ENCODE data around the gene MDGA2.
"Not testable (repeated sequence)": the region's sequence is repeated elsewhere in the genome, so short reads cannot be mapped to it uniquely, and the experiment has no call there.

The MDGA2 gene

DNA sequence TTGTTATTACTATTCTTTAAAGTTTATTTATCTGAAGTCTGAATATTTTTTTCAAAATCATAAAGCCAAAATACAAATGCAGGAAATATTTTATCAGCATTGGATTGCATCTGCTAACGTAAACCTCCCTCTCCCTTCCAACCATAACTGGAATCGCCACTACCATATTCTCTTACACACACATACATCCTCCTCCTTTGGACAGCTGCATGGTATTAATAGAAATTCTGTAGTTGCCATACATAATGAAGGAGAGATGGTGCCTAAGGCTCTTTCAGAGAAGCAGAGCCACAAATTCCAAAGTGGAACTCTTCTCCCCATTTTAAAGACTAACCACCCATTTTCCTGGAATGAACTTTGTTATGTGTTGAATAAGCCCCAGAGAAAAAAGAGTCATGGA, 352.7 kb downstream of the MDGA2 start:
- DNase-seq, result no peak

DNA sequence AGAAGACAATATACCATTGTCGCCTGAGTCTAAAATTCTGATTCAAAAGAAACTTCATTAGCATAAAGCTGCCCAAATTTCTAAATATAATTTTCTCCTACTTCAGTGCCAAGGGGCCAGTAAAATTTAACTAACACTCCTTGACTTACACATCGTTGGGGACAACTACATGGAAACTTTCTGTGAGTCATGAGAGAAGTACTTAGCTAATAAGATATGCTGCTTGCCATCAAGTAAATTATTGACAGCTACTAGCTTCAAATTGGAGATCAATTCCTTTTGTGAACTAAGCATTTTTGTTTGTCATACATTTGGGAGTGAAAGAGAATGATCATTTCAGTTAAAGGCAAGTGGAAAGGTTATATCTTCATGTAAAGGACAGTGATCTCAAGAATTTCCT, 373.3 kb downstream of the MDGA2 start:
- DNase-seq, result no peak

- DNase-seq, result no peak
These were observed 374.6 kb downstream of the MDGA2 start for GRCh38 chr14:47300796-47301195.

DNA sequence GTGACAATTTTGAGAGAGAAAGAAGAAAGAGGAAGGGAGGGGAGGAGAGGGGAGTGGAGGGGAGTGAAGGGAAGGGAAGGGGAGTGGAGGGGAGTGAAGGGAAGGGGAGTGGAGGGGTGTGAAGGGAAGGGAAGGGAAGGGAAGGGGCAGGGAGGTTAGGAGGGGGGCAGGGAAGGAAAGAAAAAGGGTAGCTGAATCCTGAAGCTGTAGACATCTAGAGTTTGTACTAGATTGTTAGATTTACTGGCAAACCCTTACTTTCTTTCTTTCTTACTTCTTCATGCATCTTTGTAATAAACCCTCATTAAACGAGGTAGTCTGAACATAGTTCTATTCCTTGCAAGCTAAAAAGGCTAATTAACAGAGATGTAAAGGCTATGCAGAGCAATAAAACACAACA, 378.0 kb downstream of the MDGA2 start:
- DNase-seq, result no peak

DNA sequence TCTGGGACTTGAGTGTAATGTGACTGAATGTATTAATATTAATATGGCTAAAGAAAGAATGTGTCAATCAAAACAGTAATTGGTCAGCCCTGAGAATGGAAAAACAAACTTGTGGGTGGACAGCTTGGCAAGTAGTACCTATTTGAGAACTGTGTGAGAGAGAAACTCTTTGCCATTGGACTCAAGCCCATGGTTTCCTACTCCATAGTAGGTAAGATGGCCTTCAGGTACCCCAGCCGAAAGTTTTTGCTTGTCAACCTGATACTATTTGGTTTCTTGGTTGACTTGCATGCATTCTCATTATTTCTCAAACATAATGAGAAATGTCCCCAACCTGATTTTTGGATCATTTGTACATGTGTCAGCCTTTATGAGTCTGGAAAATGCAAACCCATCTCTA, 391.1 kb downstream of the MDGA2 start:
- no peak for DNase-seq

DNA sequence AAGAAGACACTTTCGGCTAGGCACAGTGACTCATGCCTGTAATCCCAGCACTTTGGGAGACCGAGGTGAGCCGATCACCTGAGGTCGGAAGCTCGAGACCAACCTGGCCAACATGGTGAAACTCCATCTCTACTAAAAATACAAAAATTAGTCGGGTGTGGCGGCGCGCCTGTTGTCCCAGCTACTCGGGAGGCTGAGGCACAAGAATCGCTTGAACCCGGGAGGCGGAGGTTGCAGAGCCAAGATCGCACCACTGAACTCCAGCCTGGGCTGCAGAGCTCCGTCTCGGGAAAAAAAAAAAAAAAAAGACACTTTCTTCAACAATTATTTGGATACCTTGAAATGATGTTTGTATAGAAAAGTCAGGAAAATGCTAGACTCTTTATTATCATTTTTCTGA, 393.6 kb downstream of the MDGA2 start:
- DNase-seq, result not testable (repeated sequence)

- peak; percentile 5 to 11 for DNase-seq
These were observed 397.1 kb downstream of the MDGA2 start for GRCh38 chr14:47278233-47278842.

DNA sequence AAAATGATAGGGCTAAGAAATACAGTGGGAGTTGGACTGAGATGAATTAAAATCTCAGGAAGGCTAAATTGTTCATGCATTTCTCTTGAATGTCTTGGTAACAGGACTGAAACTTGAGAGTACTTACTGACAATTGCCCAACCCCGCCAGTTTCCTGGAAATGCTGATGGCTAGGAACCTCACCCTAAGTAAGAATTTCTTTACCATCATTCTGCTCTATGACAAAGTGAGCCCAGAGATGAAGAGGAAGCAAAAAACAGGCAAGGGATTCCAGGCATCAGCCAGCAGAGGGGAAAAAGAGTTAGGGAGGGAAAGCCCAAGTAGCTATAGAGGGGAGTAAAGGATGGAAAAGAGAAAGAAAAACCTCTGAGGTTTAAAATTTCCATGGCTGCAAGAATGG, 397.7 kb downstream of the MDGA2 start:
- DNase-seq, result no peak

DNA sequence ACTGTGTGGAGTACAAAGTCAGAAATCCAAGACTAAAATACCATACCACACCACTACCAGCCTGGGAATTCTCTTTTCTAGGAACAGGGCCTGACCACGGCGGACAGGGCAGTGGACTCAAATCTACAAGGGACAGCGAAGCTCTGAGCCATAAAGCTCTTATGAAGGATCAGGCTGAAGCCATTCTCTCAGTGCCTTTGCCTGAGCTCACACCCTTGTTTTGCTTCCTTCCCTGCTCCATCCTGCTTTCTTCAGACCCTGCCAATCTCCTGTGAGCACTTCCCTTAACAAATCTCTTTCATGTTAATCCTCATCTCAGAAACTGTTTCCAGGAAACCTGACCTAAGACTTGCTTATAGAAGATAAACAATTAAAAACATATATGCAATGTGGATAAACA, 398.5 kb downstream of the MDGA2 start:
- DNase-seq, result no peak

DNA sequence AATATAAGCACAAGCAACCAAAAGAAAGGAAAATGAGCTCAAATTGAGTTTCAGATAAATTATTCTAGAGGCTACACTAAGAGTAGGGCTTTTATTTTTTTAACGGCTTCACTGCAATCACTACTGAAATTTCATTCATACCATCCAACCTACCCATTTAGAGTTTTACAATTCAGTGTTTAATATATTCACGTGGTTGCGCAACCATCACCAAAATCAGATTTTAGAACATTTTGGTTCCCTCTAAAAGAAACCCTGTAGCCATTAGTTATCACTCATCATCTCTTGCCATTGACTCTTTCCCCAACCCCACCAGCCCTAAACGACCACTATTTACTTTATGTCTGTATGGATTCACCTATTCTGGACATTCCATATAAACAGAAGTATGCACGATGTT, 401.5 kb downstream of the MDGA2 start:
- DNase-seq, result no peak

DNA sequence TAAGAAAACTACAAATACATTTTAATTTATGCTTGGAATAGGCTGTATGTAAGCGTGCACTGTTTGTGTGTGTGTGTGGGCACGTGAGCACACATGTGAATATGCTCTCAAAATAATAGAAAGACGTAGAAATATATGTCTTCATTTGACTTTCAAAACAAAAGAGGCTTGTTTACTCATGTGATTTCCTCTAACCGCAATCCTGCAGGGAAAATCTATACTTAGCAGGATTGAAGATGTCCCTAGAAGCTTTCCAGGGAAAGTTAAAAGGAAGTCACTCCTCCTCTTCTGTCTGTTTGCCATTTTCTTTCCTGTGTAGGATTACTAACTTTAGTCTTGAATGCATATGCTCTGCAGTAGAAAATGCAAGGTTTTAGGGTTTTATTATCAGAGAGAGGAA, 404.7 kb downstream of the MDGA2 start:
- no peak for DNase-seq

GRCh38 chr14:47269756-47270492, 405.5 kb downstream of the MDGA2 start:
- DNase-seq, result no peak

GRCh38 chr14:47264842-47265241, 410.6 kb downstream of the MDGA2 start:
- DNase-seq, result no peak

DNA sequence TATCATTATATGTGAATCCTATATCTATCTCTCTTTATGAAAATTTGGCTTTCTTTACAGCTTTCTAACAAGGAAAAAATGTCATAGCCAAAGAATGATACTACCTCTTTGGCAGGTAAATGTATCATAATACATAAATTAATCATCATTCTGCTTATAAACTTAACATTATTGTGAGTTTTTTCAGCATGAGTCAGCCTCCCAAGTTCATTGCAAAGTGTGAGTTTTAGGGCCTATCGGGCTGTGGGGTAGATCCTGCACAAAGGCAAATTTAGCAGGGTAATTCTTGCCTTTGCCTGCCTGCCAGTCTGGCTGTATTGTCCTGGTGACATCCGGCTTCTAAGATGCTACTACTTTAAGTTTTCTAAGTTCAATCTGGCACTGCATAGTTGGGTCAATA, 412.6 kb downstream of the MDGA2 start:
- DNase-seq, result no peak

GRCh38 chr14:47261350-47261749, 414.1 kb downstream of the MDGA2 start:
- DNase-seq, result no peak

- DNase-seq, result no peak
These were observed 415.6 kb downstream of the MDGA2 start for GRCh38 chr14:47259796-47260195.

DNA sequence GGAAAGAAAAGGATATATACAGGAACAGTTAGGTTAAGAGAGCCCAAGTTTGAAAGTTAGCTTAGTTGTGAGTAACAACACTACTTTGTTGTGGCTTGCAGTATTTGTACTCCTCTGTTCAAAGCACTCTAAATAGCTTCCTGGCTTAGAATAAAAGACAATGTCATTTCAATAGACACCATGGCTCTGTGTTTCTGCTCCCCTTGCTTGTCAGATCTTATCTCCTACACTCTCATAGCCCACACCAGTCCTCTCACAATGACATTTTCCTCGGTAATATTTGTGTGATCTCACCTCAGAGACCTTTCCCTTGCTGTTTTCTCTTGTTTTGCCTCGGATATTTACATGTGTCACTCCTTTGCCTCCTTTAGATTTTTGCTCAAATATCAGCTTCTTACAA, 418.4 kb downstream of the MDGA2 start:
- DNase-seq, result no peak

- no peak for DNase-seq
These were observed 422.6 kb downstream of the MDGA2 start for GRCh38 chr14:47252802-47253201.

- DNase-seq, result no peak
These were observed 429.0 kb downstream of the MDGA2 start for GRCh38 chr14:47246367-47246766.

- not testable (repeated sequence) for DNase-seq
These were observed 432.8 kb downstream of the MDGA2 start for GRCh38 chr14:47242579-47242978.

DNA sequence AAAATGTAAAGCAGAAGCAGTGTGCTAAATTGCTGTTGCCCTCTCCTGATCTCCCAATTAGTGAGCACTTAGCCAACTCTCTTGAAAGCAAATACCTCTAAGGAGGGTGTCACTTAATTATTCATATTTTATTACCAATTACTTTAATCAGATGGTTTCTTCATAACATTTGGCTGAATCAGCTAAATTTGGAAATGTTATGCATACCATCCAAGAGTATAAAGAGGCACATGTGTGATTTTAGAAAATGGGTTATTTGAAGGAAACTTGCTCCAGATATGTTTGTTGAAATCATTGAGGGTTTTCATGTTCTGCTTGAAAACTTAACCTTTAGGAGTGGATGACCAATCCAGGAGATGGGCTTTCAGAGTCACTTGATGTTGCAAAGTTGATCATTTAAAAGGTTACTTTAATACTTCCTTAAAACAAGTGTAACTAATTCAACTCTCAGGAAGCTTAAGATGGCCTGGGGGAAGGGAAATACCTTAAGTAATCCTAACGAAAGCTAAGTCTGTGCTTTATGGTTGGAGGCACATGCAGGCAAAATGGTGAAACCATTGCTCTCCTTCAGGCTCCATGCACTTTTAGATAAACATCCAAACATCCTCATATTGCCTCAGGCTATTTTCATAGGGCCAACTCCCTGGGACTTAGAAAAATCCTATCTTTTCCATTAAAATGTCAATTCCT, 434.5 kb downstream of the MDGA2 start:
- no peak for DNase-seq

DNA sequence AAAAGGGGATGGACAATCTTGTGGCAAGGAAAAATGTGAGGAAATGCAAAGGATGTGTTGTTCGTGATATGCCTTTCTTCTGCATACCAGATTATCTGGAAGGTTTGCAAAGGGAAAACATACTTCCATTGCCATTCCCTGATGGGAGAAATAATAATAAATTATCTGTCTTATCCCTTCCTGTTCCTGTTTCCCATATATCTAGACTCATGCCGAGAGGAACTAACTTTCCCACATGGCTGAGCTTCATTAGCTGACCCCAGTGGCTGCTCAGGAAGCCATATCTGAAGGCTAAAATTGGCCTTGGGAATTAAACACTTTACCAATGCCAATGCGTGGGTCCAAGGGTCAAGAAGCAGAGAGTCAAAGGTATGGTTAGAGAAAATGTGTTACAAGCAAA, 439.8 kb downstream of the MDGA2 start:
- no peak for DNase-seq

DNA sequence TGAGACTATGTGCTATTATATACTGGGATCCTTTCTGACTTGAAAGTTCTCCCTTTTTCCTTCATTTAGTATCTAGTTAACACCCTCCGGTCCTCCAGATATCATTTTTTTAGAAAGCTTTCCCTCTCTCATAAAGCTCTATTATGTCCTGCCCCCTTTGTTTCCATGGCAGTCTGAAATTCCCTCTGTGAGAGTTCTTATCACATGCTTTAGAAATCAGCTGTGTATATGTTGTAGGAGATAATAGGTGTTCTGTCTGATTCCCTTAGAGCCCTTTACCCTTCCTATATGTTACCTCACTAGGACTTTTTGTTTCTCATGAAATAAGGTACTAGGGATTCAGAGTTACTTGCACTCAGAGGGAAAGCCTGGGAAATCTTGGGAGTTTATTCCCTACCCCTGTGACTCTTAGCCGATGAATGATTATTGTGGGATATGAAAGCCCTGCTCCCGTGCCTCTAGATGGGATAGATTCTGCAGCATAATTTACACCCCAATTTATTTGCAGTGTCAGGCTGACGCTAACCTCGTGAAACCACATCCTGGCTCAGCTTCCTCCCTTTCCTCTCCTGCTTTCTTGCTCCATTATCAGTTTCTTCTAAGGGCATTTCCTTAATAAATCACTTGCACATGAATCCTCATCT, 448.4 kb downstream of the MDGA2 start:
- DNase-seq, result no peak

GRCh38 chr14:47223656-47224055, 451.7 kb downstream of the MDGA2 start:
- no peak for DNase-seq

All from CD4-positive, alpha-beta T cell treated with Interleukin-4 for 1 hour (primary cell).